H1 (cell line): ENCODE results near the gene MAGI2. TPM values are rescaled to one million over a fixed set of nuclear protein-coding genes. Genes with fewer than 3 reads are reported as not detected.

Experiments
- CTCF ChIA-PET: fragments of 300-600 bp; sonication (Branson Sonifier 250); formaldehyde crosslinking; loops from one replicate; lab custom pipeline; 2021; ENCODE audit not compliant: partially characterized antibody; lab: Charles Lee
- POLR2A ChIA-PET: fragments of 300-600 bp; sonication (Branson Sonifier 250); formaldehyde crosslinking; loops from one replicate; lab custom pipeline; 2021; ENCODE audit warnings: inconsistent platforms; ENCODE audit not compliant: partially characterized antibody; lab: Charles Lee
- DNase-seq, 2 experiments: peaks; one replicate each; pipeline versions ENCODE4 v3.0.0 to v3.0.0-alpha.2; 2010 to 2022; ENCODE audit warnings: low spot score in 2 of 2, low read depth in 1 of 2, mixed read lengths in 1 of 2
- FAIRE-seq: peaks from 2 replicates; lab custom pipeline; 2011; peaks lifted over from hg19 to GRCh38; lab: Jason Lieb, UNC
- H2AFZ ChIP-seq: 2 replicates; pipeline ENCODE4 v1.8.1; 2012; ENCODE audit warnings: low read length, inconsistent platforms
- H2AK5ac ChIP-seq: 2 replicates; pipeline ENCODE4 v1.6.1; 2013; ENCODE audit warnings: low read depth, low read length
- H2BK120ac ChIP-seq: replicated peaks from 2 replicates; pipeline ENCODE3; 2013; ENCODE audit warnings: low read depth, low read length, inconsistent platforms
- H2BK12ac ChIP-seq: 2 replicates; pipeline ENCODE4 v1.6.1; 2013; ENCODE audit warnings: low read depth, low read length
- H2BK15ac ChIP-seq: 2 replicates; pipeline ENCODE4 v1.6.1; 2013; ENCODE audit warnings: low read length
- H2BK20ac ChIP-seq: 2 replicates; pipeline ENCODE4 v1.6.1; 2013; ENCODE audit warnings: low read length
- H2BK5ac ChIP-seq: 2 replicates; pipeline ENCODE4 v1.6.1; 2013; ENCODE audit warnings: low read depth, low read length
- H3K14ac ChIP-seq: 2 replicates; pipeline ENCODE4 v1.6.1; 2013; ENCODE audit warnings: inconsistent platforms; ENCODE audit not compliant: insufficient read length
- H3K18ac ChIP-seq: 2 replicates; pipeline ENCODE4 v1.6.1; 2013; ENCODE audit warnings: low read length; ENCODE audit errors: extremely low read depth
- H3K23ac ChIP-seq: 2 replicates; pipeline ENCODE4 v1.6.1; 2013; ENCODE audit warnings: inconsistent platforms; ENCODE audit not compliant: insufficient read length
- H3K23me2 ChIP-seq: 2 replicates; pipeline ENCODE4 v1.6.1; 2013; ENCODE audit warnings: low read depth, low read length
- H3K27ac ChIP-seq: 2 replicates; pipeline ENCODE4 v1.6.1; 2011; ENCODE audit warnings: low read depth, low read length, inconsistent platforms
- H3K27me3 ChIP-seq, 4 experiments: replicated peaks in 1 of 4; 1 replicate in 1 of 4; 2 replicates in 3 of 4; pipeline versions ENCODE4 v1.6.1 to v1.8.1; 2011 to 2013; ENCODE audit warnings: low read length in 3 of 4, mild to moderate bottlenecking in 3 of 4, inconsistent platforms in 2 of 4, mixed read lengths in 2 of 4, moderate library complexity in 1 of 4; ENCODE audit not compliant: control insufficient read depth in 3 of 4, insufficient read depth in 3 of 4; ENCODE audit errors: extremely low read depth in 1 of 4
- H3K36me3 ChIP-seq, 4 experiments: 2 replicates each; pipeline versions ENCODE4 v1.6.1 to v1.8.1; 2011 to 2013; ENCODE audit warnings: mild to moderate bottlenecking in 4 of 4, low read length in 3 of 4, moderate library complexity in 2 of 4, control low read depth in 1 of 4, inconsistent platforms in 1 of 4; ENCODE audit not compliant: insufficient read depth in 4 of 4, control insufficient read depth in 2 of 4
- H3K4ac ChIP-seq: replicated peaks from 2 replicates; pipeline ENCODE3; 2013; ENCODE audit warnings: low read length, low read depth, mixed read lengths, inconsistent platforms; ENCODE audit not compliant: insufficient read length
- H3K4me1 ChIP-seq, 4 experiments: replicated peaks in 1 of 4; 1 replicate in 1 of 4; 2 replicates in 3 of 4; pipeline versions ENCODE4 v1.6.1 to v1.8.1; 2011 to 2013; ENCODE audit warnings: low read length in 3 of 4, inconsistent platforms in 2 of 4, mixed read lengths in 1 of 4; ENCODE audit not compliant: insufficient read depth in 4 of 4, control insufficient read depth in 3 of 4
- H3K4me2 ChIP-seq, 2 experiments: 2 replicates each; pipeline versions ENCODE4 v1.6.1 to v1.8.1; 2011 to 2013; ENCODE audit warnings: low read depth in 2 of 2, low read length in 2 of 2, control low read depth in 1 of 2, inconsistent platforms in 1 of 2, mild to moderate bottlenecking in 1 of 2; ENCODE audit not compliant: insufficient read depth in 1 of 2
- H3K4me3 ChIP-seq, 4 experiments: fragments of 200-600, 300-600 bp in 1 of 4; sonication (generic), shearing (Covaris generic), sonication (Bioruptor Twin) in 1 of 4; 2 replicates each; pipeline versions ENCODE4 v1.5.1 to v1.8.1; 2011 to 2016; ENCODE audit warnings: low read length in 4 of 4, low read depth in 3 of 4, control low read depth in 2 of 4, inconsistent platforms in 2 of 4, mild to moderate bottlenecking in 2 of 4, mixed read lengths in 1 of 4, moderate library complexity in 1 of 4; ENCODE audit not compliant: insufficient read depth in 2 of 4; ENCODE audit errors: extremely low read depth in 1 of 4
- H3K56ac ChIP-seq: replicated peaks from 2 replicates; pipeline ENCODE3; 2013; ENCODE audit warnings: low read depth, mild to moderate bottlenecking, mixed read lengths, low read length, inconsistent platforms; ENCODE audit not compliant: insufficient read length
- H3K79me1 ChIP-seq: 2 replicates; pipeline ENCODE4 v1.6.1; 2013; ENCODE audit warnings: low read depth, low read length, control low read depth
- H3K79me2 ChIP-seq, 2 experiments: 2 replicates each; pipeline versions ENCODE4 v1.6.1 to v1.8.1; 2012 to 2013; ENCODE audit warnings: low read length in 2 of 2, mild to moderate bottlenecking in 2 of 2, inconsistent platforms in 1 of 2; ENCODE audit not compliant: insufficient read depth in 2 of 2, control insufficient read depth in 1 of 2
- H3K9ac ChIP-seq, 4 experiments: replicated peaks in 1 of 4; 1 replicate in 1 of 4; 2 replicates in 3 of 4; pipeline versions ENCODE4 v1.6.1 to v1.8.1; 2011 to 2013; ENCODE audit warnings: low read depth in 3 of 4, low read length in 3 of 4, control low read depth in 2 of 4, mild to moderate bottlenecking in 2 of 4, moderate library complexity in 2 of 4, inconsistent platforms in 1 of 4; ENCODE audit errors: extremely low read depth in 1 of 4
- H3K9me3 ChIP-seq, 2 experiments: 2 replicates each; pipeline versions ENCODE4 v1.6.1 to v1.8.1; 2012 to 2013; ENCODE audit warnings: mild to moderate bottlenecking in 2 of 2, moderate library complexity in 2 of 2, control low read depth in 1 of 2, inconsistent platforms in 1 of 2, low read depth in 1 of 2, low read length in 1 of 2, mixed read lengths in 1 of 2; ENCODE audit not compliant: insufficient read depth in 2 of 2
- H4K20me1 ChIP-seq, 2 experiments: replicated peaks in 1 of 2; 2 replicates each; pipeline versions ENCODE3 to v1.8.1; 2011 to 2013; ENCODE audit warnings: inconsistent platforms in 2 of 2, low read length in 2 of 2, mild to moderate bottlenecking in 1 of 2; ENCODE audit not compliant: insufficient read depth in 2 of 2, control insufficient read depth in 1 of 2
- H4K5ac ChIP-seq: 2 replicates; pipeline ENCODE4 v1.6.1; 2013; ENCODE audit warnings: low read length, low read depth, mixed read lengths, inconsistent platforms; ENCODE audit not compliant: insufficient read length
- H4K8ac ChIP-seq: 2 replicates; pipeline ENCODE4 v1.8.0; 2013; ENCODE audit warnings: mild to moderate bottlenecking, moderate library complexity, low read length, inconsistent platforms; ENCODE audit not compliant: insufficient read depth; ENCODE audit errors: extremely low read depth
- H4K91ac ChIP-seq: replicated peaks from 2 replicates; pipeline ENCODE3; 2013; ENCODE audit warnings: low read length, mixed read lengths, inconsistent platforms; ENCODE audit not compliant: insufficient read length
- CHD1 ChIP-seq: IDR thresholded peaks from 2 replicates; pipeline ENCODE4 v1.6.1; 2012; ENCODE audit warnings: low read depth, low read length, improper control_type of control experiment
- SIX5 ChIP-seq: IDR thresholded peaks from 2 replicates; pipeline ENCODE4 v1.6.1; 2011; ENCODE audit warnings: mild to moderate bottlenecking, low read depth, low read length
- SP1 ChIP-seq: IDR thresholded peaks from 2 replicates; pipeline ENCODE4 v1.6.1; 2011; ENCODE audit warnings: low read depth, low read length
- polyA plus RNA-seq, 7 experiments: library from polyadenylated mRNA; depleted of rRNA in 3 of 7; stranded (reverse) in 5 of 7; unstranded in 2 of 7; fragments of >200 nt in 5 of 7; fragments of 200-250 nt in 2 of 7; gene quantifications; 1 replicate in 5 of 7; 2 replicates in 1 of 7; 4 replicates in 1 of 7; pipeline versions ENCODE4 v1.2.1 to v1.2.3, GENCODE V29; 2011 to 2013; ENCODE audit warnings: missing spikeins in 2 of 7, mixed read lengths in 2 of 7
- total RNA-seq: library from RNA; stranded (reverse); fragmentation: NEBNext Ultra II Directional; extraction: Animal tissue kit (Norgen Biotek cat#: 25700); gene quantifications from 2 replicates; pipeline ENCODE4 v1.2.1, GENCODE V29; 2021

MAGI2 gene
- total and polyA plus RNA-seq, 2 of the 8 experiments (the other 6 are each of a cell fraction or from before 2014, with no cell fraction given), result 6.0 to 27.3 TPM

DNA sequence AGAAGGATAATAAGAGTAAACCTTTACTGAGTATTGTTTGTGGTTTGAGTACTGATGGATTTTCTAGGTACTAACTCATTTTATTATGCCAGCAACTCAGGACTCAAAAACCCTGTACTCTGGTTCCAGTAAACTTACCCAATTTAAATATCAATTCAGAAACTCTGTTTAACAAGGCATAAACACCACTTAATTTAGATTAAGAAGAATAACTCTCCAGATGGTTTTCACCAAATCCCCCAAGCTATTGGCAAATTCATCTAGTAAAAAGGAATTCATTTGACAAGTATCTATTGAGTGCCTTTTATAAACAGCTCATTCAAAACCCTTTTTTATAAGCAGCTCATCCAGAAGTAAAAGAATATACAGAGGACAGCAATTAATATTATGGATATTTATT lies 1082.5 kb downstream of the MAGI2 start:
- no peak overlapping the region for H3K23ac ChIP-seq
- POLR2A ChIA-PET, result no interaction called here
- no peak overlapping the region for H2AK5ac ChIP-seq
- H3K23me2 ChIP-seq, result no peaks in the 10 kb centered on the region
- no peaks in the 10 kb centered on the region for H3K79me2 ChIP-seq
- no peak overlapping the region for H2BK20ac ChIP-seq
- no peaks in the 10 kb centered on the region for H3K4me1 ChIP-seq
- no peak overlapping the region for H4K91ac ChIP-seq
- no peak overlapping the region for H3K4ac ChIP-seq
- H3K27me3 ChIP-seq, result no peaks in the 10 kb centered on the region
- FAIRE-seq, result no peak
- no peak overlapping the region for H3K27ac ChIP-seq
- H3K9me3 ChIP-seq, result no peaks in the 10 kb centered on the region
- no peak overlapping the region for H2BK5ac ChIP-seq
- no peak overlapping the region for H2BK15ac ChIP-seq
- no peak overlapping the region for H2AFZ ChIP-seq
- CTCF ChIA-PET, result no interaction called here
- no peaks in the 10 kb centered on the region for H3K79me1 ChIP-seq
- H3K4me2 ChIP-seq, result no peak overlapping the region
- H2BK12ac ChIP-seq, result no peak overlapping the region
- H2BK120ac ChIP-seq, result no peak overlapping the region
- no peak overlapping the region for H3K56ac ChIP-seq
- no peak overlapping the region for H3K9ac ChIP-seq
- no peak for DNase-seq
- H4K20me1 ChIP-seq, result no peaks in the 10 kb centered on the region
- no peak overlapping the region for H3K18ac ChIP-seq
- H3K36me3 ChIP-seq, result no peaks in the 10 kb centered on the region
- no peak for TF ChIP-seq CHD1
- no peak for TF ChIP-seq SIX5
- TF ChIP-seq SP1, result no peak
- TF ChIP-seq, all 59 proteins: peak for 0
- H3K14ac ChIP-seq, result no peak overlapping the region
- H3K4me3 ChIP-seq, result no peak overlapping the region
- no peak overlapping the region for H4K5ac ChIP-seq
- H4K8ac ChIP-seq, result no peak overlapping the region
